D721Med (cell line): ENCODE data around the gene TAS2R5.

Source experiments
- DNase-seq: peaks from one replicate; pipeline ENCODE4 v3.0.0; 2011; ENCODE audit warnings: low spot score; ENCODE audit not compliant: insufficient read length
- FAIRE-seq: peaks from 2 replicates; lab custom pipeline; 2011; peaks lifted over from hg19 to GRCh38; lab: Jason Lieb, UNC
- CTCF ChIP-seq: IDR thresholded peaks from 2 replicates; pipeline ENCODE4 v1.5.1; 2012; ENCODE audit warnings: mild to moderate bottlenecking, control low read depth; ENCODE audit not compliant: insufficient read depth; ENCODE audit errors: missing control alignments

TAS2R5 gene

GRCh38 chr7:141838581-141838980 is 48.6 kb downstream of the TAS2R5 start:
- no peak for TF ChIP-seq CTCF
- DNase-seq = no peak
- FAIRE-seq = no peak

- TF ChIP-seq CTCF = no peak
- DNase-seq (no peak), FAIRE-seq (no peak)
Measured at GRCh38 chr7:141839256-141839655, 49.2 kb downstream of the TAS2R5 start.

- FAIRE-seq (no peak), DNase-seq (no peak)
- TF ChIP-seq CTCF = no peak
Measured at GRCh38 chr7:141840708-141841107, 50.7 kb downstream of the TAS2R5 start.
